ACC112 (cell line): ENCODE data around the gene ITPR1.

Source experiments
- H2AFZ ChIP-seq: fragments of 200-600 bp; sonication (generic); one replicate; pipeline ENCODE4 v1.6.0; 2017; ENCODE audit warnings: antibody characterized with exemption, low read length; ENCODE audit not compliant: unreplicated experiment
- H3K27ac ChIP-seq: fragments of 200-600 bp; sonication (generic); 2 replicates; pipeline ENCODE4 v1.5.1; 2014; ENCODE audit warnings: low read depth, mild to moderate bottlenecking, antibody characterized with exemption, low read length, moderate library complexity
- H3K27me3 ChIP-seq: fragments of 200-600 bp; sonication (generic); 2 replicates; pipeline ENCODE4 v1.6.1; 2014; ENCODE audit warnings: mild to moderate bottlenecking, antibody characterized with exemption, low read length, moderate library complexity, mixed read lengths; ENCODE audit not compliant: insufficient read depth
- H3K36me3 ChIP-seq: fragments of 200-600 bp; sonication (generic); 2 replicates; pipeline ENCODE4 v1.6.1; 2016; ENCODE audit warnings: mild to moderate bottlenecking, antibody characterized with exemption, low read length, moderate library complexity, mixed read lengths; ENCODE audit not compliant: insufficient read depth
- H3K4me1 ChIP-seq: fragments of 200-600 bp; sonication (generic); one replicate; pipeline ENCODE4 v1.6.1; 2016; ENCODE audit warnings: low read length, mixed read lengths; ENCODE audit not compliant: insufficient read depth, unreplicated experiment, control insufficient read depth
- H3K4me3 ChIP-seq: fragments of 200-600 bp; sonication (generic); 2 replicates; pipeline ENCODE4 v1.5.1; 2014; ENCODE audit warnings: mild to moderate bottlenecking, low read depth, low read length
- H3K79me2 ChIP-seq: fragments of 200-600 bp; sonication (generic); one replicate; pipeline ENCODE4 v1.6.0; 2016; ENCODE audit warnings: low read length; ENCODE audit not compliant: control insufficient read depth, unreplicated experiment, insufficient read depth

ITPR1 gene

DNA sequence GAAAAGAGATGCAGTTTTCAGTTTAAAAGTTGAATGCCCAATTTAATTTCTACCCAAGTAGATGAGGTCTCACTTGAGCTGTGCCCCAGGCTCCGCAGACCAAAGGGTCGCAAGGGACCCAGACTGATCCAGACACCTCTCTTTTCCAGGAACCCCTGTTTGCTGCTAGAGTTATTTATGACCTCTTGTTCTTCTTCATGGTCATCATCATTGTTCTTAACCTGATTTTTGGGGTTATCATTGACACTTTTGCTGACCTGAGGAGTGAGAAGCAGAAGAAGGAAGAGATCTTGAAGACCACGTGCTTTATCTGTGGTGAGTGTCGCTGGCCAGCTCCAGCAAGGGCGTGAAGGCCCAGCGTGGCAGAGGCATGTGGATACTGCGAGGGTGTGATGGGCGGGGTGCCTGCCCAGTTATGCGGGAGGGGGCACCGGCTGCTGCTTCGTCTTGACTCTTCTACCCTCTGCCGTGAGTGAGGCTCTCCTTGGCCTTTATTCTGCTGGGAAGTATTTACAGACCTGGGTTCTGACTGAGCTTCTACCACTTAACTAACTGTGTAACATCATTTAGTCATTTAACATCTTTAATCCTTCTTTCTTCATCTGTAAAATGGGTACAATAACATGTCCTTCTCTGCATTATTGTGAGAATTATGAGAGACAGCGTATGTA is 321.9 kb downstream of the ITPR1 start:
- H3K79me2 ChIP-seq, result no peaks in the 10 kb centered on the region
- H3K4me3 ChIP-seq, result no peak overlapping the region
- H3K4me1 ChIP-seq, result no peaks in the 10 kb centered on the region
- no peak overlapping the region for H3K27ac ChIP-seq
- H3K36me3 ChIP-seq, result peaks cover 28% of the 10 kb centered on the region; the same call in 1 of the 2 replicates
- H3K27me3 ChIP-seq, result no peaks in the 10 kb centered on the region
- no peak overlapping the region for H2AFZ ChIP-seq

DNA sequence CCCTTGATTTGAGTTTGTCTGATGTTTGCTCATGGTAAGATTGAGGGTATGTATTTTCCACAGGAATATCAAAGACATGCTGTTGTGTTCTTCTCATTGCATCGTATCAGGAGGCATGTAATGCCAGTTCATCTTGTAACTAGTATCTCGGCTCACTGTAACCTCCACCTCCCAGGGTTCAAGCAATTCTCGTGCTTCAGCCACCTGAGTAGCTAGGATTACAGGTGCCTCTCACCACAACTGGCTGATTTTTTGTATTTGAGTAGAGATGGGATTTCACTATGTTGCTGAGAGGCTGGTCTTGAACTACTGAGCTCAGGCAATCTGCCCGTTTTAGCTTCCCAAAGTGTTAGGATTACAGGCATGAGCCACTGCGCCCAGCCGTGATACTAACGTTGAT is 323.2 kb downstream of the ITPR1 start:
- H3K36me3 ChIP-seq, result peaks cover 28% of the 10 kb centered on the region; the same call in 1 of the 2 replicates
- no peaks in the 10 kb centered on the region for H3K4me1 ChIP-seq
- no peak overlapping the region for H2AFZ ChIP-seq
- H3K4me3 ChIP-seq, result no peak overlapping the region
- no peaks in the 10 kb centered on the region for H3K27me3 ChIP-seq
- H3K27ac ChIP-seq, result no peak overlapping the region
- no peaks in the 10 kb centered on the region for H3K79me2 ChIP-seq

- H3K27me3 ChIP-seq, result no peaks in the 10 kb centered on the region
- no peak overlapping the region for H3K4me3 ChIP-seq
- H3K4me1 ChIP-seq, result no peaks in the 10 kb centered on the region
- no peaks in the 10 kb centered on the region for H3K79me2 ChIP-seq
- no peak overlapping the region for H3K27ac ChIP-seq
- no peak overlapping the region for H2AFZ ChIP-seq
- H3K36me3 ChIP-seq, result peaks cover 28% of the 10 kb centered on the region; the same call in 1 of the 2 replicates
These were observed 323.6 kb downstream of the ITPR1 start for GRCh38 chr3:4816718-4817117.

DNA sequence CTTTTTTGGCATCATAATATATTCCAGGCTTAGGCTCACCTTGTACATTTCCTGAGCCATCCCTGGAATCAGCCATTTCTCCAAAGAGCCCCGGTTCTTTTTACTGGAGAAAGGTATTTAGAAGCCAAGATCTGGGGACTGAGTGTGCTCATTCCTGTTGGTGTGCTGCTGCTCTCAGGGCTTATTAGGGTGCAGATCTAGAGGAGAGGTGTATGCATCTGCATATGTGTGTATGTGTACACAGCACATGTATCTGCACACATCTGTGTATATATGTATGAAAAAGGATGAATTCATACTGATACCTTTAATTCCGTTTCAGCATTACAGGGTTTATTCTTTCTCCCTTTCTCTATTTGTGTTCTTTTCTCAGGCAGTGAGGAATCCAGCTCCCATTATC is 324.0 kb downstream of the ITPR1 start:
- Histone ChIP-seq H2AFZ (no peak overlapping the region), H3K27me3 (no peaks in the 10 kb centered on the region), H3K4me3 (no peak overlapping the region), H3K79me2 (no peaks in the 10 kb centered on the region), H3K36me3 (peaks cover 28% of the 10 kb centered on the region; the same call in 1 of the 2 replicates), H3K4me1 (no peaks in the 10 kb centered on the region), H3K27ac (no peak overlapping the region)

DNA sequence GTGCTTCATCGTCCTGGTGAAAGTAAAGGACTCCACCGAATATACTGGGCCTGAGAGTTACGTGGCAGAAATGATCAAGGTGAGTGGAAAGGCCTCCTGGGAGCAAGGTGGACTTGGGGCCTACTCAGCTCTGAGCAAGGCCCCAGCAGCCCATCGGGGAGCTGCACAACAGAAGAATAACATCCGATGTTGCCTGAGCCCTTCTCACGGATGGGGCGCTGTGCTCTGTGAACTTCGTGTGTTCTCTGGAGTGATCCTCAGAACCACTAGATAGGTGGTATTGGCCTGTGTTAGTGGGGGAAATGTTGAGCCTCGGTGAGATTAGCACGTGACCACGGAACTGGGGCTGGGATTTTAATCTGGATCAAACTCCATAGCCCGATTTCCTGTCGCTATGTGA is 325.0 kb downstream of the ITPR1 start:
- Histone ChIP-seq H3K4me1 (no peaks in the 10 kb centered on the region), H3K27me3 (no peaks in the 10 kb centered on the region), H3K4me3 (no peak overlapping the region), H3K27ac (no peak overlapping the region), H3K36me3 (peaks cover 28% of the 10 kb centered on the region; the same call in 1 of the 2 replicates), H3K79me2 (no peaks in the 10 kb centered on the region), H2AFZ (no peak overlapping the region)

DNA sequence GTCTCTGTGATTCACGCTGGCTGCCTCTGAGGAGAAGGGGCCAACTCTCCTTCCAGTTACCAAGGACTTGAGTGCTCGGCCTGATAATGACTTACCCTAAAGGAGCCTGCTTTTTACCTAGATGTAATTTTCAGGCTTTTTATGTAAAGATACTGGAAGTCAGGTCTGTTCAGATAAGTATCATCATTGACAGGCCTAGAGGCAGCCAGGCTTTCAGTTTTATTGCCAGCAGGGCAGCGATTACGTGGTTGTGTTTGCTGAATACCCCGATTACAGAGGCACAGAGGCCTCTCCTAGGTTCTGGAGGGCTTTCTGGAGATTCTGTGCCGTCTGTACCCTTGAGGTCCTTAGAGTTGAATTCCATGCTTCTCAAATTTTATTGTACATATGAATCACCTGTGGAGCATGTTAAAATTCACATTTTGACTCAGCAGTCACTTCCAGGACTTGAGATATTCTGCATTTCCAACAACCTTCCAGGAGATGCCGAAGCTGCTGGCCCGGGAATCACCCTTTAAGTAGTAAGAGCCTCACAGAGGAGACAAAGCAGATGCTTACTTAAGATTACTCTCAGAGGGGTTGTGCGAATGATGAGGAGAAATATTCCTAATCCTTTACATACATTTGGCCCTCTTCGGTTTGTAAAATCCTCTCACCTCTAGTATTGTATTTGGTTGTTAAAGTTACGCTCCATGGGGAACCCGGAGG is 326.0 kb downstream of the ITPR1 start:
- Histone ChIP-seq H3K27me3 (no peaks in the 10 kb centered on the region), H3K27ac (no peak overlapping the region), H3K36me3 (peaks cover 28% of the 10 kb centered on the region; the same call in 1 of the 2 replicates), H3K4me1 (no peaks in the 10 kb centered on the region), H2AFZ (no peak overlapping the region), H3K4me3 (no peak overlapping the region), H3K79me2 (no peaks in the 10 kb centered on the region)

- Histone ChIP-seq H3K4me1 (peaks cover 5% of the 10 kb centered on the region), H2AFZ (no peak overlapping the region), H3K4me3 (no peak overlapping the region), H3K27ac (no peak overlapping the region), H3K36me3 (peaks cover 28% of the 10 kb centered on the region; the same call in 1 of the 2 replicates), H3K27me3 (no peaks in the 10 kb centered on the region), H3K79me2 (no peaks in the 10 kb centered on the region)
These were observed 326.6 kb downstream of the ITPR1 start for GRCh38 chr3:4819746-4820145.

- no peaks in the 10 kb centered on the region for H3K27me3 ChIP-seq
- peaks cover 28% of the 10 kb centered on the region; the same call in 1 of the 2 replicates for H3K36me3 ChIP-seq
- no peaks in the 10 kb centered on the region for H3K79me2 ChIP-seq
- no peak overlapping the region for H3K27ac ChIP-seq
- H3K4me1 ChIP-seq, result peaks cover 12% of the 10 kb centered on the region
- H2AFZ ChIP-seq, result no peak overlapping the region
- no peak overlapping the region for H3K4me3 ChIP-seq
These were observed 327.4 kb downstream of the ITPR1 start for GRCh38 chr3:4820296-4821121.

- peaks cover 20% of the 10 kb centered on the region for H3K4me1 ChIP-seq
- no peaks in the 10 kb centered on the region for H3K79me2 ChIP-seq
- no peak overlapping the region for H3K4me3 ChIP-seq
- H2AFZ ChIP-seq, result no peak overlapping the region
- peaks cover 23% of the 10 kb centered on the region; the same call in 1 of the 2 replicates for H3K36me3 ChIP-seq
- H3K27me3 ChIP-seq, result no peaks in the 10 kb centered on the region
- no peak overlapping the region for H3K27ac ChIP-seq
These were observed 328.2 kb downstream of the ITPR1 start for GRCh38 chr3:4821338-4821737.

DNA sequence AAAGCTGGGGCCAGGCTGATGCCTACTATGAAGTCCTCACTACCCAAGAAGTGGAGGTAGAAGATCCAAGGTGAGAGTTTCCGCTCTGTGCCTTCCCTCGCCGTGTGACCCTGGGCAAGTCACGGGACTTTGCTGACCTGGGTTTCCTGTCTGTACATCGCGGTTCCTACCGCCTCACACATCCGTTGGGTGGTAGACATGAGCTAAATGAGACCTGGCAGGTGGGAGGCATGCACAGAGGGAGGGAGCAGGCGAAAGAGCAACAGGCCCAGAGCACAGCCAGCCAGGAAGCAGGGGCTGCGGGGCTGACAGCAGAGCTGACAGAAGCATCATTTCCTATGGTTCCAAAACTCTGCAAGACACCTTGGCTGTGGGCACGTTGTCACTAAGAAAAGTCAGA is 328.8 kb downstream of the ITPR1 start:
- H3K79me2 ChIP-seq, result no peaks in the 10 kb centered on the region
- H3K36me3 ChIP-seq, result peaks cover 19% of the 10 kb centered on the region; the same call in 1 of the 2 replicates
- peaks cover 20% of the 10 kb centered on the region for H3K4me1 ChIP-seq
- H2AFZ ChIP-seq, result no peak overlapping the region
- H3K4me3 ChIP-seq, result no peak overlapping the region
- no peak overlapping the region for H3K27ac ChIP-seq
- H3K27me3 ChIP-seq, result no peaks in the 10 kb centered on the region
